Central memory CD4-positive, alpha-beta T cell (primary cell): ENCODE results near the gene DAB2.
"Not testable (repeated sequence)": the region's sequence is repeated elsewhere in the genome, so short reads cannot be mapped to it uniquely, and the experiment has no call there.

Experiments used
- DNase-seq: peaks from one replicate; pipeline ENCODE4 v3.0.0; 2022

DAB2 gene

DNA sequence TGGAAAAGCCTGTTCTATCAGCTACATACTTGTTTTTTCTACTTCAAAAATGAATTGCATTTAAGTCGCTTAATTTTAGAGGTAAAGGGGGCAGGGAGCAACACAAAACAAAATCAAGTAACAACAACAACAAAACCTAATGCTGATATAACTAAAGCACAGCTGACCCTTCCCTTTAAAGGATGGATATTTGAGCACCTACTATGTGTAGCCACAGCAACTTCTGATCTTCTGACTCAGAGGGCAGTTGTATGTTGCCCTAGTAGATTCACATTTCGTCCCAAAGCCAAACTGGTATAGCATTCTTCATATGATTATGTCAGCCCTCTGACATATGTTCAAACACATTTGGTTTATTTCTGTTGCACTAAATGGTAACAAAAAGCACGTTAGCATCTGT lies 6.8 kb downstream of the DAB2 start:
- no peak for DNase-seq

DNA sequence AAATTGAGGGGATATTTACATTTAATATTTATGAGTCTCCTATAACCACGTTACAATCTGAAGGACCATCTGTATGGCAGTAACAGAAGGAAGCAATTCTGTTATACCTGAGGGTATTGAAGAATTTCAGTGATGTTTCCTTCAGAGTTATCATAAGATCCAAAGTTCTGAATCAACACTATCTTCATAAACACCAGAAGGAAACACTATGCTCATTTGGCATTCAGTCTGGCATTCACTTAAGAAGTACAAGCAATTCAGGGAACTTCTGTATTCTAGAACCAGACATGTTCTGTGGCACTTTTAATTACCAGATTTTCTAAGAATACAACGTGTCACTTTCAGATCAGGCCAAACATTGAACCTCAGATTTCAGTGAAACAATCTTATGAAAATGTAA lies 9.6 kb downstream of the DAB2 start:
- DNase-seq: no peak

DNA sequence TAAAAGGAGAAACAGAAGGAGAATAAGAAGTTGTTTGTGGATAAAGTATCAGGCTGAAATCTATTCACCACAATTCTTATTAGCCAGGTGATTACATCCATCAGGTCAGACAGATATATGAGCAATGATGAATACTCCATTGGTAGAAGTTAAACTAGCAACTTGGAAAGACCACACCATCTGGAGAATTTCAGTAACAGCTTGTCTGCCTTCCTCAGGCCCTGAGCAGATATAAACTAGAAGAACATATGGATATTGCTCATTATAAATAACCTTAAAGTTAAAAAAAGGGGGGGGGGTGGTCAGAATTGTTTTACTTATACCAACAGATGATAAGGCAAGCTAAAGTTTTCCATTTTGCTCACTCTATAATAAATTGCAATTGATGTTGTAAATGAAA lies 10.4 kb downstream of the DAB2 start:
- DNase-seq: no peak

DNA sequence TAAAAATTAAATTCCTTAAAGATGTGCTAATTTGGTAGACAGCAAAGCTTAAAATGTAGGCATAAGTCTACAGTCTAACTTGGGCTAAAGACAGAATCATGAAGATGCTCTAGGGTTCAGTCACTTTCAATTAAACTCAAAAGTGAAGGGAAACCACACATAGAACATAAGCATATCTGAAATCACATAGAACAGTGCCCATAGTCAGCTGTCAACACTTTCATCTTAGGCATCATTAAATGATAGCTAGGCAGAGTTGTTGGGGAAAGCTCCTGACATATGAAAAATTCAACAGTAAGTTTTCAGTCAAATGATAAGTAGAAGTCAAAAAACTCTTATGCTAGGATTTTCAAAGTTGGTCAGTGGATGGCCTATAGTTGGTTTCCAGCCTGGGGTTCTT lies 11.0 kb downstream of the DAB2 start:
- no peak for DNase-seq

DNA sequence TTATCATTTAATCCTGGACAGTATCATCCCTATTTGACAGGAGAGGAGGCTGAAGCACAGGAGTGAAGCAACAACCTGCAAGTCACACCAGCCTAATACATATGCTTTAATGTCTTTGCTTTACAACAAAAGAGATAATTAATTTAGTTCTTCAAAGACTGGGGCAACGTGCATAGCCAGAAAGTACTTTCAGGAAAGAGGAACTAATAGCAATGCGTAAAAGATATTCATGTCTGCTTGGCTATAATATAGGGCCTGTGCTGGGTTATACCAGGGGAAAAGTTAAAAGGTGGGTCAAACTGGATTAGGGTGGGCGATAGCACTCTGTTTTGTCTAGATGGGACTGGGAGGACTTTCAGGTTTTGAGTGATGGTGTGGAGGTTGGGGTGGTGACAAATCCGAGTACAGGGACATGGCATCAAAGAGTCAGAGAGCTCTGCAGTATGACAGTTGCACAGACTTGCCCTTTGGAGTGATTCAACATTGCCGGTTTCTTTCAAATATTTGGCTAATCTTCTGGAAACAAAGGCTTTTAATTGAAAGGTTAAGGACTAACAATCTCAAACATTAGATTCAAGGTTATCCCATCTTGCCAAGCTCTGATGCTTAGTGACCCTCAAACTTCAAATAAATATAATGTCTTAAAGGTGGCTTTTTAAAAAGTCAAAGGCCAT lies 11.9 kb downstream of the DAB2 start:
- DNase-seq: no peak

DNA sequence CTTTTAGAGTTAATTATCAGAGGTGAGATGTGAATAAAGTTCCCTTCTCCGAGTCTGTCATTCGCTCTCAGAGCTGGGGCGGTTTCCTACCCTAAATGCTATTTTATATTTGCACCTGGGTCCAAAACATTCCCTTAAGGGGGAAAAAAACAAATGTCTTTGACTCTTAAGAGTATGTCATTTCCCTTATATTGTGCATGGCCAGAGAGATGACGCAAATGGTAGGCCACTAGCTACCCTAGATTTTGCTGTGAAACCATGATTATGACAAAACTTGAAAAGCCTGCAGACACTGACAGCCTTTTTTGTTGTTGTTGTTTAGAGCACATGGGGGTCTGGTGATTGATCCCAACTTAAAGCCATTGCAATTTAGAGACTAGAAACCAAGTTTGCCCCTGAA lies 12.8 kb downstream of the DAB2 start:
- DNase-seq: no peak

DNA sequence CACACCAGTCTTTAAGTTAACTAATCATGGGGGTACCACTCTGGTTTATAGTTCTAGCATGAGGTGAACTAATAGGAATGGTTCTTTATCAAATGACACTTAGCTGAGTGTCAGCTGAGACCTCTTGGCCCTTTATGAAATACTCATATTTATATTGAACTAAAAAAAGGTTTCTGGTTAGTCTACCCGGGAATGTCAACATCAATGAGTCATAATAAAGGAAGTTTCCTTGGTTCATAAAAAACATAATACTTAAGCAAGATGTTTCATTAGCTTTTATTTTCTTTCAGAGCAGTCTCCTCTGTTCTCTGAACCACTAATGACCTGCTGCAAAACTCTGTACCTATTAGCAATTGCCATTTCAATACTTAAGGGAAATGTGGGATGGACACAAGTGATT lies 13.7 kb downstream of the DAB2 start:
- DNase-seq: no peak

DNA sequence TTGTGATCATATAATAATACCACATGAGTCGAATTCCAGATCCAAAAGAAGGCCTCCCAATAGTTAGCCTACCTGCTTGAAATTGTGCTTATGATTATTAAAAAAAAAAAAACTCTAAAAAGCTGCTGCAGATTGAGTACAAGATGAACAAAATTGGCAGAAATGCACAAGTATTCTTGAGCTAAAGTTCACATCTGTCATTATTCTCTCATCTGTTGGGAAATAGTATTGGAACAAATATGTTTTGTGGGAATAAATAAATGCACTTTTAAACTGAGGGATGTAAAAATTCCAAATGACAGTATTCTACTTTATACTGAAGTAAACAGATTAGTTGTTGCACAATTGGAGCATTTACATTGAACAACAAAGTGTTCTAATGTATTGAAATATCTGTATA lies 15.7 kb downstream of the DAB2 start:
- DNase-seq: no peak

DNA sequence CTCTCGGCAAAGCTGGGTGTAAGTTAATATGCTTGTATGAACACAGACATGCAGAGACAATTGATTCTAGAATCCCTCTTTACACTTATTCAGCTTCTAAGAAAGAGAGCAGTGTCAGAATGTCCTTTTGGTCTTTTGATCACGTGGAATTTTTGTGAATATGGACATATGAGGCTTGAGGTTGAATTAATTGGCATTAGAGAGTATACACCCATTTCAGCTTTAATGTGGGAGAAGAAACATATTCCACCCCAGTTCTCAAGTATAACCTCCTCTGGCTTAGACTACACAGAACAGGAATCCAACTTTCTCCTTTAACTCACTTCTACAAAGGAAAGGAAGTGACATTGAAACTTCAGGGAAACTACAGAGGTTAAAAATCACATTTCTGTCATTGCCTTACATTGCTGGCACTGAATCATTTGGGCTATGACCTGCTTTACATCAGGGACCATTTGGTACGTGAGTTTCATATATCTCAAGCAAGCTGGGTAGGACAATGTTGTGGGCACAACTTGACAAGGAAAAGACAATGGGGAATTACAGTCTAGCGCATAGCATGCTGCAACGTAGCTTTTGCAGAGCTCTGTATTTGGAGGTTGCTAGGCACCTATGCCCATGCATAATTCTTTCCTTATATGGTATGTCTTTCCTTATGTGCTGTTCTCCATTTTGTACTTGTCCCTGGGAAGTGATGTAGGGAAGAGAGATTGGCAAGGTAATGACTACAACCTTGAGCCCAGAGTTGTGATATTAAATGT lies 19.5 kb downstream of the DAB2 start:
- no peak for DNase-seq

DNA sequence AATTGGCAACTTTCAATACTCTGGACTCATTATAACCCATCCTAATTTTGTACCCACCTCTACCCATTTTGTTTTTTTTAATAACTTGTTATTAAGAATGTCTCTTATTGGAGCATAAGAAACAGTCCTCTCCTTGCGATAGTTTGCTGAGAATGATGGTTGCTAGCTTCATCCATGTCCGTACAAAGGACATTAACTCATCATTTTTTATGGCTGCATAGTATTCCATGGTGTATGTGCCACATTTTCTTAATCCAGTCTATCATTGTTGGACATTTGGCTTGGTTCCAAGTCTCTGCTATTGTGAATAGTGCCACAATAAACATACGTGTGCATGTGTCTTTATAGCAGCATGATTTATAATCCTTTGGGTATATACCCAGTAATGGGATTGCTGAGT lies 21.0 kb downstream of the DAB2 start:
- not testable (repeated sequence) for DNase-seq

DNA sequence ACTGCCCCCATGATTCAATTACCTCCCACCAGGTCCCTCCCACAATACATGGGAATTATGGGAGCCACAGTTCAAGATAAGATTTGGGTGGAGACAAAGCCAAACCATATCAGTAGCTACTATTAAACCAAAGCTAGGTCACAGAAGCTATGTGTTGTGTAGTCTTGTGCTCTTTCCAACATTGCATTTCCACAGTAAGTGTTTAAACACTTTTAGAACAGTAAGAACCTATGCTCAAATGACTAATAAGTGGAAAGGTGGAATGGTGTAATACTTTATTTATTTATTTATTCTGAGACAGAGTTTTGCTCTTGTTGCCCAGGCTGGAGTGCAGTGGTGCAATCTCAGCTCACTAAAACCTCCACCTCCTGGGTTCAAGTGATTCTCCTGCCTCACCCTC lies 22.6 kb downstream of the DAB2 start:
- DNase-seq: not testable (repeated sequence)

DNA sequence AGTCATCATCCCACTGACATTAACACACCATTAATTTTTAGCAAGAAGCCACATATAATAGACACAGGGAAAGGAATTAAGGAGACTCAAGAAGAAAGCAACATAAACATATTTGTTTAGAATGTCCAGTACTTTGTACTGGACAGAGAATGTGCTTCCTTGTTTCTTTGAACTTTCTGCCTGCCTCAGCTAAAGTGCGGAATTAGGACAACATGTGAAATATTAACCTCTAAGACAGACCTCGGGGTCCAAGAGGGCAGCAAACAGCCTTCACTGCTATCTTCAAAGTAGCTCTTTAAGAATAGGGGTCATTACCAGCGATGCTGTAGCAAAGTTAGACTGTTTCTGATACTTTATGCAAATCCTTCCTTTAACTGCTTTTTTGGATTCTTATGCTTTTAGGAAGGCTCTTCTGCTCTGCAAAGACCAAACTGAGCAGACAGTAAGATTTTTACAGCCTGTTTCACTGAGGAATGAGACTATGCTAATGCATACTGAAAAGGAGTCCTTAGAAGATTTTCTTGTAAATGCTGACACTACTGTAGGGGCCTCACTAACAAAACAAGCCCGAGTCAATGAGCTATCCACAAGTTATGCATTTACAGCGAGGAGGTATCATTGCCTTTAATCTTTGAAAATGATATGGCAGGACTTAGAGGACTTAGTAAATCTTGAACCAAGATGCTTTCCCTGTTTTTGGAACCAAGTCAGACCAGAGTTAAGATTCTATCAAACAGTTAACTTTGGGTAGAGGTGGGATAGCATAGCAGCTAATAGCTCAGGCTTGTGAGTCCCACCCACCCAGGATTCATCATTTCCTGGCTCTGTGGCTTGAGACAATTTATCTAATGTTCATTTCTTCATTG lies 23.8 kb downstream of the DAB2 start:
- no peak for DNase-seq

DNA sequence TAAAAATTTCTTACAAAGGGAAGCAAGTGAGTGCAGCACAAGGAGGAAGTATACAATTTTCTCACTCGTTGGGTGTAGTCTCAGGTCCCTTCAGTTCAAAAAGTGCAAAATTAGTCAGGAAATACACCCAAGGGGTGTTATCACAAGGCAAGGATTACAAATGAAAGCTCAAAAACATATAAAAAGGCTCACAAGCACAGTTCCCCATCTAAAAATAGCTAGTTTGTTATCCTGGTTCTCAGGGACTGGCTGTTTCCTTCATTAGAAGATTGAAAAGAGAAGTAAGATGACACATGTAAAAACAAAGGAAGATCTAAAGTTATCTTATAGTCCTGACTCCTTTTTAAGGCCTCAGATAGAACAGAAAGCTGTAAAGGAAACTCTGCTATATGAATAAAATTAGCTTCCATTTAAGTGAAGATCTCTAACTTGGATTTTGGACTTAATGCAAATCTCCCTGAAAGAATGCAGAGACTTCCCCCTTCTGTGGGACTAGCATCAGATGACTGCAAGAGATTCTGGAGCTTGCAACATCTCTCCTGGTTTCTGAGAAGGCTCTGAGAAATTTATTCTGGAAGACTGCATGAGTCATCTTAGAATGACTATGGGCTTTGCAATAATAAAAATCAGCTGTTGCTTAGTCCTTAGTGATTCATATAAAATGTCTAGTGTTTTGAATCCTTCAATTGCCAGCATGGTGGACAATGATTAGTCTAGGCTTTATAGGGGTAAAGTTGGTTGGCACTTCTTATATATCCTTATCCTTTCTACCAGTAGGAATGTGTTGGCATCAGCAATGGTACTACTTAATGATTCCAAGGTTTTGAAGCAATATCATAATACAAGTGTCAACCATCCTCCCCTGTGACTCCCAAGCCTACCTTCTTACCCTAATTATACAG lies 25.4 kb downstream of the DAB2 start:
- no peak for DNase-seq

DNA sequence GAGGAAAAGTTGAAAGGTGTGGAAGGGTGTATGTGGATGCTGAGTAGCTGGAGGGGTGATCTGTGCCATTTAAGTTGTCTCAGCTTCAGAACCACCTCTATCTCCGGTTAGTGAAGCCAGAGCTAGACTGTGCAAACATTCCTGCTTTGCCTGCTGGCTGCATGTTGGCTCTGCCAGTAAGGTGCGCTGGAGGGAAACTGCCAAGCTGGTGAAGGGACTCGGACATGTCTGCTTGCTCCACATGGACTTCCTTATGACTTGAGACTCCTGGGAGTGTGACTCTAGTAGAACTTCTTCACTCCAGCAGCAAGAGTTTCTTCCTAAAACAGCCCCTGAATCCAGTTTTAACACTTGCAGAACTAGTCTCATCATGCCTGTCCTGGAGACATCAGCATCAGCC lies 27.9 kb downstream of the DAB2 start:
- DNase-seq: no peak

DNA sequence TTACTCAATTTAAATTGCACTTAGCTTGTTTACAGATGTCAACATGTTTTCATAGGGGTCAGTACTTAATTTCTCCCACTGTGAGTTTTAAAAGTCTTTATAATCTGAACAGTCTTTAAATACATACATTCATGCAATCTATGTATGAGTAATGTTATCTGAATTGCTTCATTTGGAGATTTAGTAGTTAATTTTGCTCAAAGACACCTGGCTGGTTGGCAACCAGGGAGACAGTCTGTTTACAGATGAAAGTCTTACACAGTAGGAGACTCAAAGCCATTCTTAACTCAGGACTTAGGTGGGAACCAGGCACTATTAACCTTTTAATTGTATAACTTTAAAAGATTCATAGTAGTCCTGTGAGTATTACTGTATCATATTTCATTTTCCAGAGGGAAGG lies 29.3 kb downstream of the DAB2 start:
- DNase-seq: no peak

DNA sequence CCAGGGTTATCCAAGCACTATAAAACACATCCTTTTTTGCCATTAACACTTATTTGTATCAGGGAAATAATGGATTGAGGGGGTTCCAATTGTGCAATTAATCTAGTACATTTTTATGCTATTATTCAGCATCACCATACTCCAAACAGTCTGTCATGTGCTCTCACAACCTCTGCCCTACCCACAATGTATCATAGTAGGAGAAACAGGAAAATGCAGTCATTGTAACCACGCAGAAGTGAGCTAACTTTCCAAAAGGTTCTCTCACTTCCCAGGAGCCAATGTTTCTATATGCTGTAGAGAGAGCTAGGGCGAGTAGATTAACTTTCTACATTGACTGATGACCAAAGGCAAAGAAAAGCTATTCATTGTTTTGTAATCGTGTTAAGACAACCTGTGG lies 29.8 kb downstream of the DAB2 start:
- no peak for DNase-seq

DNA sequence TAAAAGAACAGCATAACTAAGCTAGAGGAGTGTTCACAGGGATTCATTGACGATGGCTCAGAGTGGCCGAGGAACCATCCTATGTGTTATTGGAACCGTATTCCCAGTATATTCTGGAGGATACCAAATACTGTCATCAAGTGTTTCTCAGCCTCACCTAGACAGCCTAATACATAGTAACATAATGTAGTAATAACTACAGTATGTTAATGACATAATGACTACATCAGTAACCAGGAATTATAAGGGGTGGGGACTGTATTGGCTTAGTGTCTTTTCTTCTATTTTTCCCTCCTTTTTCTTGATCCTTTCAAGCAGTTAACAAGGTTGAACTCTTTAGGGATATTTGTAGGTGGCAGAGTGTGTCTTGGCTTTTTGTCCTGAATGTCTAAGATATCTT lies 33.8 kb downstream of the DAB2 start:
- DNase-seq: no peak

DNA sequence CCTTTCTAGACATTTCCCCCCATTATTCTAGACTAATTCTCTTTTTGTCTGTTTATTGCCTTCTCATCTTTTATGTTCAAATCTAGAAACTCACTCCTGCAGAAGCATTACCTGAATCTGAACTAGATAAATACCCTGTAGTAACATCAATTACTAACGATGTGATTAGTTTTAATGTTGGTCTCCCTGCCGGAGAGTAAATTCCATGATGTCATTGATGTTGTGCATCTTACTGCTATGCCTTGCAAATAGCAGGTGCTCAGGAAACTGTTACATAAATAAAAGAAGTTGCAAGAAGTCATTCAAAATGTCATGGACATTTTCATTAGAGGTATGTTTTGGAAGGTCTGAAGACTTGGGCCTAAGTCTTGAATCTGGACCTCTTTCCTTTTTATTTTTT lies 37.5 kb downstream of the DAB2 start:
- DNase-seq: no peak

DNA sequence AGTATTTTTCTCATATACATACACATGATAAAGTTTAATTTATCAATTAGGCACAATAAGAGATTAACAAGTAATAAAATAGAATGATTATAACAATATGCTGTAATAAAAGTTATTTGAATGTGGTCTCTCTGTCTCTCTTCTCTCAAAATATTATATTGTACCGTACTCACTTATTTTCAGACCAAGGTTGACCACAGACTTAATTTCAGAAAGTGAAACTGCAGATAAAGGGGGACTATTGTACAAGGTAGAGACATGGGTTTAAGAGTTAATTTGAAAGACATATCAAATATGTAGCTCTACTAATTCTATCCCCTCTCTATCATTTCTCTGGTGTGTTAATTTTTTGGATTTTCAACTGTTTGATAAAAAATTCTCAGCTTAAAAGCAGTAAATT lies 40.5 kb downstream of the DAB2 start:
- no peak for DNase-seq

DNA sequence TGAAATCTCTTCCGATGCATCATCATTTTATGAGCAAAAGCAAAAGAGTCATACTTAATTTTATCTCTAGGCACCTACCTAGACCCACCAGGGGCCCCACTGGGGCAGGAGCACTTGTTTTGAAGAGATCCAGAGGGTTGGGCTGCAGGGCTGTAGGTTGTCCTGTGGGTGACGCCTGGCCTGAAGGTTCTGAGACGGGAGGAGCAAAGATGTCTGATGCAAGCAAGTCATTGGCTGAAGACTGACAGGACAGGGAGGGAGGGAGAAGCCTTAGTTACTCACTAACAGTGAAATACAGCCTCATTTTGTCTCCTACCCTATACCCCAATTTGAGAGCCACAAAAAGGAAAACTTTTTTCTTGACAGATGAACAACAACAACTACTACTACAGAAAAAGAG lies 43.4 kb downstream of the DAB2 start:
- DNase-seq: no peak

DNA sequence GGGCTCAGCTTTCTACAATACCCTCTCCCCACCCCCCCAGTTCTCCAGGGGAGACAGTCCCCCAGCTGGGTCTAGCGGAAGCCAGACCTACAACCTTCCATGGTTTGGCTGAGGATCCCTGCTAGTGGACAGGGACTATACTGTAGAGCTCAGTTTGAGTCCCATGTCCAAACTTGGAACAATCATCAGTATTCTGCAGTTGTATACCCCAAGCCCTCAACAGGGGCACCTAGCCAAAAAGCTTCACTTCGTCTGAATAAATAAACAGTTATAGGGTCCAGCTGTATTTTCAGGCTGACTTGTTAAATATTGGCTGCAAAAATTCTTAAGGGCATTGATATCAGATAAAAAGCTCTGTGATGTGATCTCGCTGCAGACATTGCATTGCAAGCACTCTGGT lies 45.1 kb downstream of the DAB2 start:
- no peak for DNase-seq

DNA sequence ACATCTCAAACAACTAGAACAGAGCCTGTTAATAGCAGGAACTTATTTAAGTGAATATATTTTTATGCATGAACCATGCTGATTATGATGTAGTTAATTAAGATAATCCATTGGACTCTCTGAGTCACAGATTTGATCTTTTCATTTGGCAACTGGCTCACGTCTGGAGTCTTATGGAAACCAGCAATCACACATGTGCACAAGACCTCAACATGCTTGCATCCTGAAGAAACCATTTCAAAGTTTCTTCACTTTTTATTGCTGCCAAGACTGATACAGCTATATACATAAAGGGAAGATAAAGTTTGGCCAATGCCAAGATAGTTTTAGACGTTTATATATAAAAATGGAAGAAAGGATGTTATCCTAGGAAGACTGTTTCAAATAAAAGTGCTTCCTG lies 47.2 kb downstream of the DAB2 start:
- DNase-seq: no peak

DNA sequence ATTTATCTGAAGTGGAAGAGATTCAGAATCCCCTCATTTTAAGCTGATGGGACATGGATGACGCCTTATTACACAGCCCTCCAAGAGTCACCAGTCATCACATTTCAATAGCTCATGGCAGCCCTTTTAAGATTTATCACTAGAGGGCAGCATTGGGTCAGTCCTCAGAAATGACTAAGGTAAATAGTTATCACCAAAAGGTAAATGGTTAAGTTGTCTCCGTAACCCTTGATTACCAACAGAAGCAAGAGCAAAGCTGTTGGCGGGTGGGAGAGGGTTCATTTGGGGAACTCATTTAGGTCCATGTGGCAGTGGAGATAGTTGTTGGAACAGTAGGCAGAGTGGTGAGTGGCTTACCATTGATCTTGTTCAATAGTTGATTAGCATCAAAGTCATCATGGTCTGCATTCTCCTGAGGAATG lies 48.5 kb downstream of the DAB2 start:
- DNase-seq: peak; percentile 3
